Adipocyte (in vitro differentiated cells): ENCODE measurements around the gene XRCC5.
A peak's percentile ranks its signal among the peaks of the same experiment; 100 is the strongest.

Experiments used
- DNase-seq: peaks from one replicate; pipeline ENCODE4 v3.0.0-alpha.2; 2015; ENCODE audit warnings: low read depth
- H3K27me3 ChIP-seq: replicated peaks from 2 replicates; pipeline ENCODE4 v1.7.0; 2013; ENCODE audit warnings: mild to moderate bottlenecking, low read length, moderate library complexity; ENCODE audit not compliant: control insufficient read depth, insufficient read depth
- H3K36me3 ChIP-seq: 2 replicates; pipeline ENCODE4 v1.7.0; 2013; ENCODE audit warnings: low read length, mild to moderate bottlenecking, moderate library complexity; ENCODE audit not compliant: control insufficient read depth, insufficient read depth, severe bottlenecking
- H3K4me1 ChIP-seq: 2 replicates; pipeline ENCODE4 v1.7.0; 2013; ENCODE audit warnings: mild to moderate bottlenecking, low read length, moderate library complexity; ENCODE audit not compliant: control insufficient read depth, insufficient read depth
- H3K4me3 ChIP-seq: 2 replicates; pipeline ENCODE4 v1.7.0; 2013; ENCODE audit warnings: mild to moderate bottlenecking, low read length, moderate library complexity
- H3K9ac ChIP-seq: 2 replicates; pipeline ENCODE4 v1.7.0; 2013; ENCODE audit warnings: mild to moderate bottlenecking, low read length, moderate library complexity
- H3K9me3 ChIP-seq: 2 replicates; pipeline ENCODE4 v1.7.0; 2013; ENCODE audit warnings: mild to moderate bottlenecking, low read length, moderate library complexity; ENCODE audit not compliant: control insufficient read depth

The XRCC5 gene

DNA sequence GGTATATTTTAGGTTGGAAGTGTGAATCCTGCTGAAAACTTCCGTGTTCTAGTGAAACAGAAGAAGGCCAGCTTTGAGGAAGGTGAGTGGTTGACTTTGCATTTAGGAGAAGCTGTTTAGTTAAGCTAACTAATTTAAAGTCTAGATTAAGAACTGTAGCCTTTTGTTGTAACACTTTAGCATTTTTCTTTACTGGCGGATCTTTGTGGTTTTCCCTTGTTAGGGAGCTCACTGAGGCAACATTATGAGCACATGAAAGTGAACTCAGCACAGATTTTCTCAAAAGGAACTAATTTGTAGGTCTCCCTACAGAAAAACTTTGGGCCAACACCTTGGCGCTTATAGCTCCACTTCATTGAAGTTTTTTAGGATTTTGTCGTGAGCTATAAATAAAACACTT lies 52.8 kb downstream of the XRCC5 start:
- Histone ChIP-seq H3K36me3 (peaks cover 71% of the 10 kb centered on the region), H3K4me1 (peaks cover 22% of the 10 kb centered on the region), H3K9me3 (no peaks in the 10 kb centered on the region), H3K27me3 (no peaks in the 10 kb centered on the region), H3K4me3 (no peak overlapping the region), H3K9ac (no peak overlapping the region)
- DNase-seq, result no peak

DNA sequence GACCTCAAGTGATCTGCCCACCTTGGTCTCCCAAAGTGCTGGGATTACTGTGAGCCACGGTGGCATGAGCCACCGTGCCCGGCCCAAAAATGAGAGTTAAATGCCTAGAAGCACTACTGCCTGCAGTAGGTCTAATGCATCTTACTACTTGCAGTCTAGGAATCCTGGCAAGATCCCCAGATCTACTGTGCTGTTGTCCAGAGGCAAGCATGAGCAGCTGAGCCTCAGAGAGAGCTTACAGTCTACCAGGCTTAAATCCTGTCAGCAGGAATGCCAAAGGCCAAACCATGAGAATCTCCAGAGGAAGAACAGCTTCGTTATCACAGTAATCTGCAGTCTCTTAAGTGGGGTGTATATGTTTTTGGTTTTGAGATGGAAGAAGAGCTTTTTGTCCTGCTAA lies 54.4 kb downstream of the XRCC5 start:
- Histone ChIP-seq H3K27me3 (no peaks in the 10 kb centered on the region), H3K9me3 (no peaks in the 10 kb centered on the region), H3K9ac (no peak overlapping the region), H3K4me1 (peaks cover 17% of the 10 kb centered on the region), H3K4me3 (no peak overlapping the region), H3K36me3 (peaks cover 85% of the 10 kb centered on the region)
- peak; percentile 66 for DNase-seq

GRCh38 chr2:216164087-216164486 lies 54.9 kb downstream of the XRCC5 start:
- H3K4me3 ChIP-seq, result no peak overlapping the region
- H3K9me3 ChIP-seq, result no peaks in the 10 kb centered on the region
- no peak overlapping the region for H3K9ac ChIP-seq
- peaks cover 91% of the 10 kb centered on the region for H3K36me3 ChIP-seq
- DNase-seq, result no peak
- no peaks in the 10 kb centered on the region for H3K27me3 ChIP-seq
- H3K4me1 ChIP-seq, result peaks cover 11% of the 10 kb centered on the region

DNA sequence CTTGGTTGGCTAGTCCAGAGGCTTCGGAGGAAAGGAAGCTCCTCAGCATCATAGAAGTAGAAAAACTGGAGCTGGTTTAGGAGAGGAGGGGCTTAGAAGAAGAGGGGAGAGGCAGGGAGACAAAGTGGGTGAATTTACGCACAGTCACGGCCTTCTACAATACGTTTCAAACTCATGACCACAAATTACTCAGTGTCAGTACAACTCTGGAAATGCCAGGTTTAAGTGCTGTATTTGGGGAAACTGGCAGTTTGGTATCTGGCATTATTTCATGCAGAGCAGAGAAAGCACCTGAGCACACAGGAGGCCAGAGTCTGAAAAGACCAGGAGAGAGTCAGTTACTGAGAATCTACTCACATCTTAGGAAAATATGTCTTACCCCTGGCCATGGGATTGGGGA lies 55.4 kb downstream of the XRCC5 start:
- no peak for DNase-seq
- Histone ChIP-seq H3K4me3 (no peak overlapping the region), H3K4me1 (peaks cover 6% of the 10 kb centered on the region), H3K9ac (no peak overlapping the region), H3K27me3 (no peaks in the 10 kb centered on the region), H3K36me3 (peaks cover 95% of the 10 kb centered on the region), H3K9me3 (no peaks in the 10 kb centered on the region)

- DNase-seq, result no peak
- H3K9me3 ChIP-seq, result no peaks in the 10 kb centered on the region
- no peaks in the 10 kb centered on the region for H3K4me1 ChIP-seq
- H3K36me3 ChIP-seq, result peaks cover 94% of the 10 kb centered on the region
- H3K9ac ChIP-seq, result no peak overlapping the region
- H3K27me3 ChIP-seq, result no peaks in the 10 kb centered on the region
- no peak overlapping the region for H3K4me3 ChIP-seq
Observed at GRCh38 chr2:216165711-216166110, 56.6 kb downstream of the XRCC5 start.

DNA sequence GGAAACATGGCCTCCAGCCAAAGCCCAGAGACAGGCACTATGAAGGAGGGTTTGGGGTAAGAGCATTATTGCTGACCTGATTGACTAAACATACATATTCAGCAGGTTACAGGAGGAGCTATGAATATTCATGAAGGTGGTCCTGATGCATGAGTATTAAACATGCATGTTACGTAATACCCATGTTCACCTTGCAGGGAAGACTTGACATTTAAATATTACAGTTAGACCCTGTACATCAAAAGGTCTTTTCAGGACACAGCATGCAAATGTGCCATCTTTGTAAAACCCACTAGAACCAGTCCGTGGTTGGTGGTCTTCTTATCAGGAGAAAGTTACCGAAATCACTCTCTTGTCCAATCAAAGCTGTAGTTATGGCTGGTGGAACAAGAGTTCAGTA lies 59.9 kb downstream of the XRCC5 start:
- no peak for DNase-seq
- H3K9ac ChIP-seq, result no peak overlapping the region
- H3K4me1 ChIP-seq, result no peaks in the 10 kb centered on the region
- H3K9me3 ChIP-seq, result no peaks in the 10 kb centered on the region
- H3K4me3 ChIP-seq, result no peak overlapping the region
- H3K36me3 ChIP-seq, result peaks cover 82% of the 10 kb centered on the region
- no peaks in the 10 kb centered on the region for H3K27me3 ChIP-seq

- Histone ChIP-seq H3K9me3 (no peaks in the 10 kb centered on the region), H3K4me1 (no peaks in the 10 kb centered on the region), H3K4me3 (no peak overlapping the region), H3K9ac (no peak overlapping the region), H3K27me3 (no peaks in the 10 kb centered on the region), H3K36me3 (peaks cover 82% of the 10 kb centered on the region)
- no peak for DNase-seq
Observed at GRCh38 chr2:216170076-216170763, 61.1 kb downstream of the XRCC5 start.

GRCh38 chr2:216171011-216171410 lies 61.9 kb downstream of the XRCC5 start:
- peaks cover 82% of the 10 kb centered on the region for H3K36me3 ChIP-seq
- no peaks in the 10 kb centered on the region for H3K27me3 ChIP-seq
- H3K4me3 ChIP-seq, result no peak overlapping the region
- DNase-seq, result no peak
- no peaks in the 10 kb centered on the region for H3K4me1 ChIP-seq
- no peaks in the 10 kb centered on the region for H3K9me3 ChIP-seq
- H3K9ac ChIP-seq, result no peak overlapping the region

DNA sequence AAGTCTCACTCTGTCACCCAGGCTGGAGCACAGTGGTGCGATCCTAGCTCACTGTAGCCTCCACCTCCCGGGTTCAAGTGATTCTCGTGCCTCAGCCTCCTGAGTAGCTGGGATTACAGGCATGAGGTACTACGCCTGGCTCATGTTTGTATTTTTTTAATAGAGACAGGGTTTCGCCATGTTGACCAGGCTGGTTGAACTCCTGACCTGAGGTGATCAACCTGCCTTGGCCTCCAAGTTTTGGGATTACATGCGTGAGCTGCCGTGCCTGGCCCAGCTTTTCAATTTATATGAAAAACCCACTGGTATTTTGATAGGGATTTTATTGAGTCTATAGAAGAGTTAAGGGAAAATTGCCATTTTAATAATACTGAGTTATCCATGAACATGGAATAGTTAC lies 63.3 kb downstream of the XRCC5 start:
- H3K27me3 ChIP-seq, result no peaks in the 10 kb centered on the region
- no peak for DNase-seq
- no peaks in the 10 kb centered on the region for H3K4me1 ChIP-seq
- no peak overlapping the region for H3K4me3 ChIP-seq
- no peak overlapping the region for H3K9ac ChIP-seq
- no peaks in the 10 kb centered on the region for H3K9me3 ChIP-seq
- H3K36me3 ChIP-seq, result peaks cover 70% of the 10 kb centered on the region

DNA sequence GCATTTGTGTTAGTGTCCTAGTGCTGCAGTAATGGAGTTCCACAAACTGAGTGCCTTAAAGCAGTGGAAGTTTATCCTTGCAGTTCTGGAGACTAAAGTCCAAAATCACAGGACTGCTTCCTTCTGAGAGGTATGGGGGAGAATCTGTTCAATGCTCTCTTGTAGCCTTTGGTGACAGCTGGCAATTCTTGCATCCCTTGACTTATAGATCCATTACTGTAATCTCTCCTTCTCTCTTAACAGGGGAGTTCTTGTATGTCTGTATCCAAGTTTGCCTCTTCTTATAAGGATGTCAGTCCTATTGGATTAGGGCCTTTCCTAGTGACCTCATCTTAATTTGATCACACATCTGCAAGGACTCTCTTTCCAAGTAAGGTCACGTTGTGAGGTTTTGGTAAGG lies 69.9 kb downstream of the XRCC5 start:
- Histone ChIP-seq H3K36me3 (peaks cover 77% of the 10 kb centered on the region), H3K4me3 (no peak overlapping the region), H3K9ac (no peak overlapping the region), H3K27me3 (no peaks in the 10 kb centered on the region), H3K4me1 (no peaks in the 10 kb centered on the region), H3K9me3 (no peaks in the 10 kb centered on the region)
- no peak for DNase-seq

GRCh38 chr2:216181351-216181750 lies 72.2 kb downstream of the XRCC5 start:
- H3K36me3 ChIP-seq, result peaks cover 62% of the 10 kb centered on the region
- H3K4me3 ChIP-seq, result no peak overlapping the region
- no peaks in the 10 kb centered on the region for H3K9me3 ChIP-seq
- H3K9ac ChIP-seq, result no peak overlapping the region
- H3K4me1 ChIP-seq, result peaks cover 6% of the 10 kb centered on the region
- H3K27me3 ChIP-seq, result no peaks in the 10 kb centered on the region
- no peak for DNase-seq

- Histone ChIP-seq H3K4me1 (peaks cover 9% of the 10 kb centered on the region), H3K9ac (no peak overlapping the region), H3K9me3 (no peaks in the 10 kb centered on the region), H3K27me3 (no peaks in the 10 kb centered on the region), H3K4me3 (no peak overlapping the region), H3K36me3 (peaks cover 62% of the 10 kb centered on the region)
- no peak for DNase-seq
Observed at GRCh38 chr2:216181953-216182461, 72.9 kb downstream of the XRCC5 start.
